Breast epithelium (tissue), 4 donors: ENCODE measurements around the gene OR52E1. TPM values are rescaled to one million over a fixed set of nuclear protein-coding genes. Genes with fewer than 3 reads are reported as not detected.

Experiments used
- DNase-seq, 2 donors: peaks; one replicate each; pipeline ENCODE4 v3.0.0-alpha.2; 2019; ENCODE audit warnings: low spot score in 2 of 2
- H3K27ac ChIP-seq, 2 donors: fragments of 200-600 bp; sonication (generic) in 1 of 2; one replicate each; pipeline ENCODE4 v1.5.1; 2016 to 2019; ENCODE audit warnings: mild to moderate bottlenecking in 1 of 2
- H3K27me3 ChIP-seq, 2 donors: fragments of 200-600 bp; sonication (generic) in 1 of 2; one replicate each; pipeline versions ENCODE4 v1.5.1 to v1.6.0; 2017 to 2019; ENCODE audit warnings: control low read depth in 1 of 2, mild to moderate bottlenecking in 1 of 2
- H3K36me3 ChIP-seq: fragments of 200-600 bp; one replicate; pipeline ENCODE4 v1.5.1; 2019
- H3K4me1 ChIP-seq, 2 donors: fragments of 200-600 bp; sonication (generic); one replicate each; pipeline ENCODE4 v1.5.1; 2016 to 2019; ENCODE audit warnings: control low read depth in 1 of 2
- H3K4me3 ChIP-seq, 3 donors: fragments of 200-600 bp; sonication (generic); 1 replicate in 2 of 3; 2 replicates in 1 of 3; pipeline ENCODE4 v1.5.1; 2016 to 2019; ENCODE audit warnings: mild to moderate bottlenecking in 3 of 3, moderate library complexity in 2 of 3
- H3K9me3 ChIP-seq, 2 donors: fragments of 200-600 bp; sonication (generic) in 1 of 2; one replicate each; pipeline ENCODE4 v1.5.1; 2016 to 2019; ENCODE audit warnings: control low read depth in 1 of 2
- CTCF ChIP-seq, 3 donors: fragments of 450-650 bp; IDR thresholded peaks; one replicate each; pipeline ENCODE4 v1.5.1; 2016 to 2017; ENCODE audit warnings: antibody characterized with exemption in 3 of 3, mild to moderate bottlenecking in 3 of 3, moderate library complexity in 3 of 3
- POLR2A ChIP-seq: fragments of 450-650 bp; IDR thresholded peaks from one replicate; pipeline ENCODE4 v1.6.1; 2016; ENCODE audit warnings: antibody characterized with exemption, mild to moderate bottlenecking, moderate library complexity
- POLR2AphosphoS5 ChIP-seq, 3 donors: sonication (generic); formaldehyde crosslinking; IDR thresholded peaks; one replicate each; pipeline ENCODE4 v1.6.1; 2017; ENCODE audit warnings: antibody characterized with exemption in 3 of 3
- intact Hi-C: fragments of 100-400 bp; cut with DNase I; formaldehyde crosslinking; loops from one replicate; pipeline ENCODE4 v1.15.1; 2023; ENCODE audit warnings: low total_unique reads
- total RNA-seq, 3 donors: library from RNA; depleted of rRNA; stranded (reverse); fragments of >200 nt; gene quantifications; one replicate each; pipeline ENCODE4 v1.1.0, GENCODE V29; 2016

The OR52E1 gene
- total RNA-seq, 3 donors from 2014 or later: not detected

- Histone ChIP-seq H3K36me3 (no peaks in the 10 kb centered on the region), H3K9me3 (no peaks in the 10 kb centered on the region), H3K27me3 (no peaks in the 10 kb centered on the region), H3K4me1 (no peaks in the 10 kb centered on the region), H3K4me3 (no peak within 1 kb of the TSS), H3K27ac (no peak within 1 kb of the TSS)
- TF ChIP-seq CTCF (IDR thresholded peaks at IDR 0.05) (no peak), POLR2A (no peak), POLR2AphosphoS5 (IDR thresholded peaks at IDR 0.05) (no peak)
- intact Hi-C loops: no loop called here
- no peak for DNase-seq
Measured at GRCh38 chr11:5059391-5059790, 10.0 kb upstream of the OR52E1 start, which contains the start of gene OR52E2. Gene OR52E2, minus strand, starts transcription at chr11:5059627. Its CDS starts 0 bp downstream, at chr11:5059627.

- Histone ChIP-seq H3K4me1 (no peaks in the 10 kb centered on the region), H3K27ac (no peak overlapping the region), H3K4me3 (no peak overlapping the region), H3K36me3 (no peaks in the 10 kb centered on the region), H3K27me3 (no peaks in the 10 kb centered on the region), H3K9me3 (no peaks in the 10 kb centered on the region)
- DNase-seq: no peak
- no peak for TF ChIP-seq POLR2A
- TF ChIP-seq POLR2AphosphoS5 (IDR thresholded peaks at IDR 0.05): no peak
- no peak for TF ChIP-seq CTCF (IDR thresholded peaks at IDR 0.05)
- intact Hi-C loops: no loop called here
Measured at GRCh38 chr11:5065027-5065426, 4.3 kb upstream of the OR52E1 start.

- H3K27me3 ChIP-seq: no peaks in the 10 kb centered on the region
- H3K4me1 ChIP-seq: no peaks in the 10 kb centered on the region
- DNase-seq: no peak
- intact Hi-C loops: no loop called here
- H3K4me3 ChIP-seq: no peak overlapping the region
- no peaks in the 10 kb centered on the region for H3K36me3 ChIP-seq
- H3K9me3 ChIP-seq: no peaks in the 10 kb centered on the region
- no peak overlapping the region for H3K27ac ChIP-seq
- TF ChIP-seq POLR2A (no peak), CTCF (IDR thresholded peaks at IDR 0.05) (no peak), POLR2AphosphoS5 (IDR thresholded peaks at IDR 0.05) (no peak)
Measured at GRCh38 chr11:5071799-5072198, 2.4 kb downstream of the OR52E1 start.

GRCh38 chr11:5081405-5081804 lies 12.0 kb downstream of the OR52E1 start:
- Histone ChIP-seq H3K4me3 (no peak overlapping the region), H3K27me3 (no peaks in the 10 kb centered on the region), H3K9me3 (no peaks in the 10 kb centered on the region), H3K4me1 (no peaks in the 10 kb centered on the region), H3K36me3 (no peaks in the 10 kb centered on the region), H3K27ac (no peak overlapping the region)
- TF ChIP-seq POLR2A (no peak), CTCF (IDR thresholded peaks at IDR 0.05) (no peak), POLR2AphosphoS5 (IDR thresholded peaks at IDR 0.05) (no peak)
- intact Hi-C loops: no loop called here
- DNase-seq: no peak

- DNase-seq: no peak
- Histone ChIP-seq H3K36me3 (no peaks in the 10 kb centered on the region), H3K9me3 (no peaks in the 10 kb centered on the region), H3K27me3 (no peaks in the 10 kb centered on the region), H3K27ac (no peak overlapping the region), H3K4me3 (no peak overlapping the region), H3K4me1 (no peaks in the 10 kb centered on the region)
- intact Hi-C loops: no loop called here
- TF ChIP-seq POLR2A (no peak), CTCF (IDR thresholded peaks at IDR 0.05) (no peak), POLR2AphosphoS5 (IDR thresholded peaks at IDR 0.05) (no peak)
Measured at GRCh38 chr11:5083602-5084001, 14.2 kb downstream of the OR52E1 start.
